MM.1S (cell line): Measurements from ENCODE around the gene TOX2.

ENCODE experiments used
- DNase-seq: peaks from one replicate; pipeline ENCODE4 v3.0.0-alpha.2; 2015
- H2AFZ ChIP-seq: fragments of 300-600 bp; sonication (generic); 2 replicates; pipeline ENCODE4 v1.6.0; 2016; ENCODE audit warnings: antibody characterized with exemption, low read length
- H3F3A ChIP-seq: fragments of 300-600 bp; sonication (generic); 2 replicates; pipeline ENCODE4 v1.6.1; 2016; ENCODE audit warnings: mild to moderate bottlenecking, antibody characterized with exemption, low read length, moderate library complexity, mixed read lengths; ENCODE audit not compliant: insufficient read depth
- H3K27ac ChIP-seq: fragments of 300-600 bp; sonication (generic); 2 replicates; pipeline ENCODE4 v1.5.1; 2016; ENCODE audit warnings: mild to moderate bottlenecking, low read length
- H3K27me3 ChIP-seq: fragments of 300-600 bp; sonication (generic); replicated peaks from 2 replicates; pipeline ENCODE4 v1.6.0; 2016; ENCODE audit warnings: low read length; ENCODE audit not compliant: insufficient read depth
- H3K36me3 ChIP-seq: fragments of 300-600 bp; sonication (generic); replicated peaks from 2 replicates; pipeline ENCODE4 v1.6.1; 2016; ENCODE audit warnings: mild to moderate bottlenecking, low read length, mixed read lengths; ENCODE audit not compliant: insufficient read depth
- H3K4me1 ChIP-seq: fragments of 300-600 bp; sonication (generic); 2 replicates; pipeline ENCODE4 v1.6.1; 2016; ENCODE audit warnings: low read length, mixed read lengths
- H3K4me2 ChIP-seq: fragments of 300-600 bp; sonication (generic); 2 replicates; pipeline ENCODE4 v1.6.0; 2016; ENCODE audit warnings: low read depth, low read length
- H3K4me3 ChIP-seq: fragments of 300-600 bp; sonication (generic); 2 replicates; pipeline ENCODE4 v1.5.1; 2016; ENCODE audit warnings: low read length, mixed read lengths
- H3K79me2 ChIP-seq: fragments of 300-600 bp; sonication (generic); 2 replicates; pipeline ENCODE4 v1.6.1; 2016; ENCODE audit warnings: mixed run types, low read length, mixed read lengths
- H3K9ac ChIP-seq: fragments of 300-600 bp; sonication (generic); 2 replicates; pipeline ENCODE4 v1.6.1; 2016; ENCODE audit warnings: low read length, mixed read lengths
- H3K9me2 ChIP-seq: fragments of 300-600 bp; sonication (generic); replicated peaks from 2 replicates; pipeline ENCODE4 v1.6.1; 2016; ENCODE audit warnings: mild to moderate bottlenecking, low read length, mixed read lengths; ENCODE audit not compliant: insufficient read depth
- H3K9me3 ChIP-seq: fragments of 300-600 bp; sonication (generic); replicated peaks from 2 replicates; pipeline ENCODE4 v1.6.1; 2016; ENCODE audit warnings: mild to moderate bottlenecking, low read length, mixed read lengths; ENCODE audit not compliant: insufficient read depth
- H4K20me1 ChIP-seq: fragments of 300-600 bp; sonication (generic); 2 replicates; pipeline ENCODE4 v1.6.1; 2016; ENCODE audit warnings: mild to moderate bottlenecking, low read length, moderate library complexity, mixed read lengths; ENCODE audit not compliant: insufficient read depth
- EZH2 ChIP-seq: fragments of 300-600 bp; sonication (generic); optimal IDR thresholded peaks from 2 replicates; pipeline ENCODE3; 2017; ENCODE audit warnings: low read depth, mild to moderate bottlenecking, antibody characterized with exemption, low read length, mixed read lengths
- EZH2phosphoT487 ChIP-seq: fragments of 300-600 bp; sonication (generic); IDR thresholded peaks from 2 replicates; pipeline ENCODE4 v1.6.1; 2018; ENCODE audit warnings: antibody characterized with exemption, low read length
- TF ChIP-seq, protein P1 (sequence below): fragments of 300-600 bp; sonication (generic); IDR thresholded peaks from 2 replicates; pipeline ENCODE4 v1.5.1; 2016; ENCODE audit warnings: antibody characterized with exemption, low read length, mixed read lengths

The TOX2 gene

DNA sequence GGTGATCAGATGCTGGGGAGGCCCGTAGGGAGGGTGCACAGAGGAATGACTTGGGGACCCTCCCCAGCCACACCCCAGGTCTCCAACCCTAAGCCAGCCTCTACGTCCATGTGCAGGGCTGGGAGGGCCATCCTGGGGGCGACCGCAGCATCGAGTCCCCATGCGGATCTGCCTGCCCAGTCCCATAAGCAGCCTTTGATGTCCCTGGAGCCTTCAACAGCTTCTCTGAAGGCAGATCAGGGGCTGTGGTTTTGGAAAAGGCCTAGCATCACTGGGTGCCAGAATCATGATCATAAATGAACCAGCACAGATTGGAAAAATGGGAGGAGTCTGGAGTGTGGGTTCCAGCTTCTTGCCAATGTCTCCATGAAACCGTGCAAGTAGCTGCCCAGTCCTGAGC is 22.9 kb downstream of the TOX2 start:
- TF ChIP-seq EZH2 (no peak), EZH2phosphoT487 (no peak)
- TF ChIP-seq, protein P1, sequence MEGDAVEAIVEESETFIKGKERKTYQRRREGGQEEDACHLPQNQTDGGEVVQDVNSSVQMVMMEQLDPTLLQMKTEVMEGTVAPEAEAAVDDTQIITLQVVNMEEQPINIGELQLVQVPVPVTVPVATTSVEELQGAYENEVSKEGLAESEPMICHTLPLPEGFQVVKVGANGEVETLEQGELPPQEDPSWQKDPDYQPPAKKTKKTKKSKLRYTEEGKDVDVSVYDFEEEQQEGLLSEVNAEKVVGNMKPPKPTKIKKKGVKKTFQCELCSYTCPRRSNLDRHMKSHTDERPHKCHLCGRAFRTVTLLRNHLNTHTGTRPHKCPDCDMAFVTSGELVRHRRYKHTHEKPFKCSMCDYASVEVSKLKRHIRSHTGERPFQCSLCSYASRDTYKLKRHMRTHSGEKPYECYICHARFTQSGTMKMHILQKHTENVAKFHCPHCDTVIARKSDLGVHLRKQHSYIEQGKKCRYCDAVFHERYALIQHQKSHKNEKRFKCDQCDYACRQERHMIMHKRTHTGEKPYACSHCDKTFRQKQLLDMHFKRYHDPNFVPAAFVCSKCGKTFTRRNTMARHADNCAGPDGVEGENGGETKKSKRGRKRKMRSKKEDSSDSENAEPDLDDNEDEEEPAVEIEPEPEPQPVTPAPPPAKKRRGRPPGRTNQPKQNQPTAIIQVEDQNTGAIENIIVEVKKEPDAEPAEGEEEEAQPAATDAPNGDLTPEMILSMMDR: no peak
- Histone ChIP-seq H3K4me2 (no peak overlapping the region), H3K79me2 (peaks cover 93% of the 10 kb centered on the region), H3F3A (peaks cover 22% of the 10 kb centered on the region), H3K27ac (no peak overlapping the region), H3K36me3 (no peaks in the 10 kb centered on the region), H3K4me3 (no peak overlapping the region), H3K4me1 (peaks cover 58% of the 10 kb centered on the region), H2AFZ (no peak overlapping the region), H4K20me1 (no peaks in the 10 kb centered on the region), H3K27me3 (no peaks in the 10 kb centered on the region), H3K9me3 (no peaks in the 10 kb centered on the region), H3K9ac (no peak overlapping the region), H3K9me2 (no peaks in the 10 kb centered on the region)
- DNase-seq: peak; percentile 3

DNA sequence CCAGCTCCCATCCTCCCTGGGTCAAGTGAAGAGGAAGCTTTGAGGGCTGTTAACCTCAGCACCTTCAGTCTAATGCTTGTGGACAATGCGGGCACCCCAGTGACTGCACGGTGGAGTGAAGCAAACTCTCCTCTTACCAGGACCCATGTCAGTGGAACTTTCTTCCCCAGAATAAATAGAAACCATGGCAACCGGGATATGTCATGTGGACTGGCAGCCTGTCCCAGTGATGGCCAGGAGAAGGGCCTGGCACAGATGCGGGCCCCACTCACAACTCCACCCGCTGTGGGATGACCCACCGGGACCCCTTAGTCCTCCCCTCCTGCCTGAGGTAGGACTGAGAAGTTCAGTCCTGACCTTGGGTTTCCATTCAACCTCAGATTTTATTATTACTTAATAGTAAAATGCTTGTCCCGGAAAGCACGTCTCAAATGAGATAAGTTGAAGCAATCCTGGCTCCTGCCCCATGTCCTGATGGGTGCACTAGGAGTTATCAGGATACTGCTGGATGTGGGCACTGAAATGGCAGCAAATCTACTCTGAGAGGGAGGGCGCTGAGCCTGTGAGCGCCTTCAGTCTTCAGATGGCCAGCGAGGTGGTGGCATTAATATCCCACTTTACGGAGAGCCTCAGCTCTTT is 23.5 kb downstream of the TOX2 start:
- H3K4me3 ChIP-seq: no peak overlapping the region
- H3K4me2 ChIP-seq: no peak overlapping the region
- H3K36me3 ChIP-seq: no peaks in the 10 kb centered on the region
- no peak overlapping the region for H3K27ac ChIP-seq
- peak; percentile 5 for DNase-seq
- no peaks in the 10 kb centered on the region for H3K27me3 ChIP-seq
- H3F3A ChIP-seq: peaks cover 28% of the 10 kb centered on the region
- H4K20me1 ChIP-seq: no peaks in the 10 kb centered on the region
- H3K79me2 ChIP-seq: peaks cover 88% of the 10 kb centered on the region
- H3K4me1 ChIP-seq: peaks cover 62% of the 10 kb centered on the region
- no peaks in the 10 kb centered on the region for H3K9me2 ChIP-seq
- no peak overlapping the region for H2AFZ ChIP-seq
- TF ChIP-seq EZH2 (no peak), EZH2phosphoT487 (no peak)
- TF ChIP-seq, protein P1: no peak
- H3K9ac ChIP-seq: no peak overlapping the region
- no peaks in the 10 kb centered on the region for H3K9me3 ChIP-seq

GRCh38 chr20:43938932-43939761 is 24.5 kb downstream of the TOX2 start:
- no peaks in the 10 kb centered on the region for H3K36me3 ChIP-seq
- peak overlapping the region; percentile 0; the same call in 1 of the 2 replicates for H3K4me2 ChIP-seq
- no peak for TF ChIP-seq EZH2
- H4K20me1 ChIP-seq: no peaks in the 10 kb centered on the region
- peaks cover 83% of the 10 kb centered on the region for H3K79me2 ChIP-seq
- no peak overlapping the region for H2AFZ ChIP-seq
- no peaks in the 10 kb centered on the region for H3K9me3 ChIP-seq
- H3K4me3 ChIP-seq: no peak overlapping the region
- H3K9ac ChIP-seq: no peak overlapping the region
- H3K4me1 ChIP-seq: peaks cover 72% of the 10 kb centered on the region
- no peaks in the 10 kb centered on the region for H3K27me3 ChIP-seq
- DNase-seq: peak; percentile 5
- no peaks in the 10 kb centered on the region for H3K9me2 ChIP-seq
- H3K27ac ChIP-seq: peak overlapping the region; percentile 99; the same call in 1 of the 2 replicates
- H3F3A ChIP-seq: peaks cover 38% of the 10 kb centered on the region

DNA sequence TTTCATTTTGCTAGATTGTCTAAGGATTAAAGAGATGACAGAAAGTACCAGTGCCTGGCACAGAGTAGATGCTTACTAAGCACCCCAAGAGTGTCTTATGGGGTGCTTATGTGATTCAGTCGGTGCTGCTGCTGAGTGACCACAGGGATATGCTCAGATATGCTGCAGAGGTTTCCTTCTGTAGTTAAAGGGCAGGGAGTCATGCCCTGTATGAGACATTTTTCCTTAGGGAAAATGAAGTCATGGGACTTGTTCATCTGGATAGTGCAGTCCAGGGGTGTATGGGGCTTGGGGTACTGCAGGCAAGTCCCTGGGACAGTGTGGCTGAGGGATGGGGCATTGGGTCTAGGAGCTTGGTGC is 25.1 kb downstream of the TOX2 start:
- peak; percentile 47 for DNase-seq
- Histone ChIP-seq H4K20me1 (no peaks in the 10 kb centered on the region), H2AFZ (no peak overlapping the region), H3K9ac (no peak overlapping the region), H3K4me2 (peak overlapping the region; percentile 0; the same call in 1 of the 2 replicates), H3K9me2 (no peaks in the 10 kb centered on the region), H3K36me3 (no peaks in the 10 kb centered on the region), H3K79me2 (peaks cover 83% of the 10 kb centered on the region), H3K4me1 (peaks cover 78% of the 10 kb centered on the region), H3K4me3 (no peak overlapping the region), H3F3A (peaks cover 44% of the 10 kb centered on the region), H3K27me3 (no peaks in the 10 kb centered on the region), H3K27ac (peak overlapping the region; percentile 99; the same call in 1 of the 2 replicates), H3K9me3 (no peaks in the 10 kb centered on the region)
- no peak for TF ChIP-seq EZH2phosphoT487
- TF ChIP-seq, protein P1: no peak
- no peak for TF ChIP-seq EZH2
